WTC11 (cell line): ENCODE measurements around the gene NACC2. TPM values are rescaled to one million over a fixed set of nuclear protein-coding genes. Genes with fewer than 3 reads are reported as not detected.

ENCODE experiments used
- CREB1 ChIP-seq: sonication (generic); formaldehyde crosslinking; IDR thresholded peaks from 2 replicates; pipeline ENCODE4 v1.8.0; 2023; ENCODE audit warnings: mild to moderate bottlenecking, missing genetic modification reagents
- CREM ChIP-seq: sonication (generic); formaldehyde crosslinking; IDR thresholded peaks from 2 replicates; pipeline ENCODE4 v1.8.1; 2022; ENCODE audit warnings: mild to moderate bottlenecking, missing genetic modification reagents, moderate library complexity
- FOXK1 ChIP-seq: sonication (generic); formaldehyde crosslinking; IDR thresholded peaks from 2 replicates; pipeline ENCODE4 v1.8.0; 2022; ENCODE audit warnings: mild to moderate bottlenecking, moderate library complexity, missing genetic modification reagents
- FOXP1 ChIP-seq: sonication (generic); formaldehyde crosslinking; IDR thresholded peaks from 2 replicates; pipeline ENCODE4 v1.8.0; 2022; ENCODE audit warnings: missing genetic modification reagents, mild to moderate bottlenecking, moderate library complexity, borderline replicate concordance
- HMGA2 ChIP-seq: fragments of 250-450 bp; sonication (Bioruptor Pico); IDR thresholded peaks from 2 replicates; pipeline ENCODE4 v1.4.0; 2021; ENCODE audit warnings: mild to moderate bottlenecking, moderate library complexity
- IRF2 ChIP-seq: sonication (generic); formaldehyde crosslinking; IDR thresholded peaks from 2 replicates; pipeline ENCODE4 v1.8.0; 2022; ENCODE audit warnings: low read depth, missing genetic modification reagents, borderline replicate concordance
- JAZF1 ChIP-seq: fragments of 250-450 bp; sonication (Bioruptor Pico); IDR thresholded peaks from 2 replicates; pipeline ENCODE4 v1.9.0; 2021; ENCODE audit warnings: moderate library complexity, mild to moderate bottlenecking, inconsistent platforms
- JUN ChIP-seq: sonication (generic); formaldehyde crosslinking; IDR thresholded peaks from 2 replicates; pipeline ENCODE4 v1.8.0; 2023; ENCODE audit warnings: mild to moderate bottlenecking, missing genetic modification reagents
- MXD4 ChIP-seq: fragments of 250-450 bp; sonication (Bioruptor Pico); IDR thresholded peaks from 2 replicates; pipeline ENCODE4 v1.8.0; 2021; ENCODE audit warnings: mild to moderate bottlenecking, moderate library complexity, borderline replicate concordance
- NFATC4 ChIP-seq: fragments of 250-450 bp; sonication (Bioruptor Pico); IDR thresholded peaks from 2 replicates; pipeline ENCODE4 v1.9.0; 2021; ENCODE audit warnings: mild to moderate bottlenecking
- NFYB ChIP-seq: sonication (generic); formaldehyde crosslinking; conservative IDR thresholded peaks from 2 replicates; pipeline ENCODE4 v1.8.0; 2022; ENCODE audit warnings: low read depth, missing genetic modification reagents
- SMAD4 ChIP-seq: sonication (generic); formaldehyde crosslinking; IDR thresholded peaks from 2 replicates; pipeline ENCODE4 v1.8.0; 2022; ENCODE audit warnings: mild to moderate bottlenecking, missing genetic modification reagents
- ZNF121 ChIP-seq: sonication (generic); formaldehyde crosslinking; IDR thresholded peaks from 2 replicates; pipeline ENCODE4 v1.8.0; 2023; ENCODE audit warnings: missing genetic modification reagents
- ZNF219 ChIP-seq: sonication (generic); formaldehyde crosslinking; IDR thresholded peaks from 2 replicates; pipeline ENCODE4 v1.8.0; 2023; ENCODE audit warnings: missing genetic modification reagents, mild to moderate bottlenecking, borderline replicate concordance
- ZNF263 ChIP-seq: sonication (generic); formaldehyde crosslinking; IDR thresholded peaks from 2 replicates; pipeline ENCODE4 v1.8.1; 2022; ENCODE audit warnings: low read depth, mild to moderate bottlenecking, moderate library complexity, missing genetic modification reagents
- ZNF396 ChIP-seq: fragments of 250-450 bp; sonication (Bioruptor Pico); IDR thresholded peaks from 2 replicates; pipeline ENCODE4 v1.8.0; 2021; ENCODE audit warnings: mild to moderate bottlenecking, moderate library complexity, borderline replicate concordance
- ZNF416 ChIP-seq: fragments of 250-450 bp; sonication (Bioruptor Pico); IDR thresholded peaks from 2 replicates; pipeline ENCODE4 v1.9.0; 2021; ENCODE audit warnings: mild to moderate bottlenecking, inconsistent platforms
- total RNA-seq: library from RNA; stranded (reverse); gene quantifications from 3 replicates; pipeline ENCODE4 v1.2.3, GENCODE V29; 2021
- TF ChIP-seq, protein P1 (sequence below): sonication (generic); formaldehyde crosslinking; IDR thresholded peaks from 2 replicates; pipeline ENCODE4 v1.8.0; 2023; ENCODE audit warnings: missing genetic modification reagents, mild to moderate bottlenecking, borderline replicate concordance
- TF ChIP-seq, protein P2 (sequence below): sonication (generic); formaldehyde crosslinking; IDR thresholded peaks from 2 replicates; pipeline ENCODE4 v1.8.0; 2022; ENCODE audit warnings: mild to moderate bottlenecking, missing genetic modification reagents
- TF ChIP-seq, protein P3 (sequence below): sonication (generic); formaldehyde crosslinking; IDR thresholded peaks from 2 replicates; pipeline ENCODE4 v1.8.1; 2023; ENCODE audit warnings: mild to moderate bottlenecking, missing genetic modification reagents
- TF ChIP-seq, protein P4 (sequence below): sonication (generic); formaldehyde crosslinking; IDR thresholded peaks from 2 replicates; pipeline ENCODE4 v1.8.1; 2022; ENCODE audit warnings: mild to moderate bottlenecking, moderate library complexity, missing genetic modification reagents
- TF ChIP-seq, protein P5 (sequence below): sonication (generic); formaldehyde crosslinking; IDR thresholded peaks from 2 replicates; pipeline ENCODE4 v1.8.0; 2022; ENCODE audit warnings: mild to moderate bottlenecking, missing genetic modification reagents
- TF ChIP-seq, protein P6 (sequence below): sonication (generic); formaldehyde crosslinking; IDR thresholded peaks from 2 replicates; pipeline ENCODE4 v1.8.1; 2022; ENCODE audit warnings: low read depth, mild to moderate bottlenecking, moderate library complexity, missing genetic modification reagents, borderline replicate concordance
- TF ChIP-seq, protein P7 (sequence below): fragments of 250-450 bp; sonication (Bioruptor Pico); IDR thresholded peaks from 2 replicates; pipeline ENCODE4 v1.8.0; 2021; ENCODE audit warnings: mild to moderate bottlenecking
- TF ChIP-seq, protein P8 (sequence below): sonication (generic); formaldehyde crosslinking; IDR thresholded peaks from 2 replicates; pipeline ENCODE4 v1.8.1; 2023; ENCODE audit warnings: mild to moderate bottlenecking, moderate library complexity, missing genetic modification reagents

Gene NACC2
- total RNA-seq, 1 experiment from 2014 or later, result 17.1 TPM

DNA sequence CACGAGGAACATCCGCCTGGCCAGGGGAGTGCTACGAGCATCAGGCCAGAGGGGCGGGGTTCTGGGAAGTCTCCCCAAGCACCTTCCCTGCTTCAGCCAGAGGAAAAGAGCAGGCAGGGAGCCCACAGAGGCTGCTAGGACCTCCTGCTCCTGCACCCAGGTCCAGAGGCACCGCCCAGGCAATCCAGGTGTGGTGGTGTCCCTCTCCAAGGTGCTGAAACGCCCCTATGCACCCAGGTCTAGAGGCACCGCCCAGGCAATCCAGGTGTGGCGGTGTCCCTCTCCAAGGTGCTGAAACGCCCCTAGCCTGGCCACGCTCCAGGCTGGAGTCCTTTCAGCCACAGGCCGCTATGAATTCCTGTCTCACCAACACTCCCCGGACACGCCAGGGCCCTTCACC is 123.2 kb downstream of the NACC2 start (continued):
- TF ChIP-seq, protein P1, sequence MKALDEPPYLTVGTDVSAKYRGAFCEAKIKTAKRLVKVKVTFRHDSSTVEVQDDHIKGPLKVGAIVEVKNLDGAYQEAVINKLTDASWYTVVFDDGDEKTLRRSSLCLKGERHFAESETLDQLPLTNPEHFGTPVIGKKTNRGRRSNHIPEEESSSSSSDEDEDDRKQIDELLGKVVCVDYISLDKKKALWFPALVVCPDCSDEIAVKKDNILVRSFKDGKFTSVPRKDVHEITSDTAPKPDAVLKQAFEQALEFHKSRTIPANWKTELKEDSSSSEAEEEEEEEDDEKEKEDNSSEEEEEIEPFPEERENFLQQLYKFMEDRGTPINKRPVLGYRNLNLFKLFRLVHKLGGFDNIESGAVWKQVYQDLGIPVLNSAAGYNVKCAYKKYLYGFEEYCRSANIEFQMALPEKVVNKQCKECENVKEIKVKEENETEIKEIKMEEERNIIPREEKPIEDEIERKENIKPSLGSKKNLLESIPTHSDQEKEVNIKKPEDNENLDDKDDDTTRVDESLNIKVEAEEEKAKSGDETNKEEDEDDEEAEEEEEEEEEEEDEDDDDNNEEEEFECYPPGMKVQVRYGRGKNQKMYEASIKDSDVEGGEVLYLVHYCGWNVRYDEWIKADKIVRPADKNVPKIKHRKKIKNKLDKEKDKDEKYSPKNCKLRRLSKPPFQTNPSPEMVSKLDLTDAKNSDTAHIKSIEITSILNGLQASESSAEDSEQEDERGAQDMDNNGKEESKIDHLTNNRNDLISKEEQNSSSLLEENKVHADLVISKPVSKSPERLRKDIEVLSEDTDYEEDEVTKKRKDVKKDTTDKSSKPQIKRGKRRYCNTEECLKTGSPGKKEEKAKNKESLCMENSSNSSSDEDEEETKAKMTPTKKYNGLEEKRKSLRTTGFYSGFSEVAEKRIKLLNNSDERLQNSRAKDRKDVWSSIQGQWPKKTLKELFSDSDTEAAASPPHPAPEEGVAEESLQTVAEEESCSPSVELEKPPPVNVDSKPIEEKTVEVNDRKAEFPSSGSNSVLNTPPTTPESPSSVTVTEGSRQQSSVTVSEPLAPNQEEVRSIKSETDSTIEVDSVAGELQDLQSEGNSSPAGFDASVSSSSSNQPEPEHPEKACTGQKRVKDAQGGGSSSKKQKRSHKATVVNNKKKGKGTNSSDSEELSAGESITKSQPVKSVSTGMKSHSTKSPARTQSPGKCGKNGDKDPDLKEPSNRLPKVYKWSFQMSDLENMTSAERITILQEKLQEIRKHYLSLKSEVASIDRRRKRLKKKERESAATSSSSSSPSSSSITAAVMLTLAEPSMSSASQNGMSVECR (CRISPR knock-in tag), result peak; percentile 100
- TF ChIP-seq CREB1 (CRISPR knock-in tag) (peak; percentile 99), ZNF396 (peak; percentile 91; the same call in 1 of the 2 replicates), ZNF121 (CRISPR knock-in tag) (peak; percentile 77), NFYB (CRISPR knock-in tag) (peak; percentile 68), ZNF263 (CRISPR knock-in tag) (peak; percentile 85), FOXP1 (peak; percentile 100), IRF2 (peak; percentile 96; the same call in 1 of the 2 replicates), ZNF219 (CRISPR knock-in tag) (peak; percentile 99), ZNF416 (CRISPR knock-in tag) (no peak), JUN (peak; percentile 99), NFATC4 (CRISPR knock-in tag) (no peak), JAZF1 (CRISPR knock-in tag) (no peak), SMAD4 (CRISPR knock-in tag) (peak; percentile 99), CREM (CRISPR knock-in tag) (peak; percentile 94), HMGA2 (CRISPR knock-in tag) (no peak), FOXK1 (CRISPR knock-in tag) (peak; percentile 99), MXD4 (CRISPR knock-in tag) (0 out of 2 replicates have a peak, but pooled peaks have one; percentile 46)
- TF ChIP-seq, protein P2, sequence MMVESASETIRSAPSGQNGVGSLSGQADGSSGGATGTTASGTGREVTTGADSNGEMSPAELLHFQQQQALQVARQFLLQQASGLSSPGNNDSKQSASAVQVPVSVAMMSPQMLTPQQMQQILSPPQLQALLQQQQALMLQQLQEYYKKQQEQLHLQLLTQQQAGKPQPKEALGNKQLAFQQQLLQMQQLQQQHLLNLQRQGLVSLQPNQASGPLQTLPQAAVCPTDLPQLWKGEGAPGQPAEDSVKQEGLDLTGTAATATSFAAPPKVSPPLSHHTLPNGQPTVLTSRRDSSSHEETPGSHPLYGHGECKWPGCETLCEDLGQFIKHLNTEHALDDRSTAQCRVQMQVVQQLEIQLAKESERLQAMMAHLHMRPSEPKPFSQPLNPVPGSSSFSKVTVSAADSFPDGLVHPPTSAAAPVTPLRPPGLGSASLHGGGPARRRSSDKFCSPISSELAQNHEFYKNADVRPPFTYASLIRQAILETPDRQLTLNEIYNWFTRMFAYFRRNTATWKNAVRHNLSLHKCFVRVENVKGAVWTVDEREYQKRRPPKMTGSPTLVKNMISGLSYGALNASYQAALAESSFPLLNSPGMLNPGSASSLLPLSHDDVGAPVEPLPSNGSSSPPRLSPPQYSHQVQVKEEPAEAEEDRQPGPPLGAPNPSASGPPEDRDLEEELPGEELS (CRISPR knock-in tag), result peak; percentile 100
- TF ChIP-seq, protein P3, sequence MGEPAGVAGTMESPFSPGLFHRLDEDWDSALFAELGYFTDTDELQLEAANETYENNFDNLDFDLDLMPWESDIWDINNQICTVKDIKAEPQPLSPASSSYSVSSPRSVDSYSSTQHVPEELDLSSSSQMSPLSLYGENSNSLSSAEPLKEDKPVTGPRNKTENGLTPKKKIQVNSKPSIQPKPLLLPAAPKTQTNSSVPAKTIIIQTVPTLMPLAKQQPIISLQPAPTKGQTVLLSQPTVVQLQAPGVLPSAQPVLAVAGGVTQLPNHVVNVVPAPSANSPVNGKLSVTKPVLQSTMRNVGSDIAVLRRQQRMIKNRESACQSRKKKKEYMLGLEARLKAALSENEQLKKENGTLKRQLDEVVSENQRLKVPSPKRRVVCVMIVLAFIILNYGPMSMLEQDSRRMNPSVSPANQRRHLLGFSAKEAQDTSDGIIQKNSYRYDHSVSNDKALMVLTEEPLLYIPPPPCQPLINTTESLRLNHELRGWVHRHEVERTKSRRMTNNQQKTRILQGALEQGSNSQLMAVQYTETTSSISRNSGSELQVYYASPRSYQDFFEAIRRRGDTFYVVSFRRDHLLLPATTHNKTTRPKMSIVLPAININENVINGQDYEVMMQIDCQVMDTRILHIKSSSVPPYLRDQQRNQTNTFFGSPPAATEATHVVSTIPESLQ, result peak; percentile 93; the same call in 1 of the 2 replicates
- TF ChIP-seq, protein P4, sequence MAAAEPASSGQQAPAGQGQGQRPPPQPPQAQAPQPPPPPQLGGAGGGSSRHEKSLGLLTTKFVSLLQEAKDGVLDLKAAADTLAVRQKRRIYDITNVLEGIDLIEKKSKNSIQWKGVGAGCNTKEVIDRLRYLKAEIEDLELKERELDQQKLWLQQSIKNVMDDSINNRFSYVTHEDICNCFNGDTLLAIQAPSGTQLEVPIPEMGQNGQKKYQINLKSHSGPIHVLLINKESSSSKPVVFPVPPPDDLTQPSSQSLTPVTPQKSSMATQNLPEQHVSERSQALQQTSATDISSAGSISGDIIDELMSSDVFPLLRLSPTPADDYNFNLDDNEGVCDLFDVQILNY (CRISPR knock-in tag), result peak; percentile 97
- TF ChIP-seq, protein P5, sequence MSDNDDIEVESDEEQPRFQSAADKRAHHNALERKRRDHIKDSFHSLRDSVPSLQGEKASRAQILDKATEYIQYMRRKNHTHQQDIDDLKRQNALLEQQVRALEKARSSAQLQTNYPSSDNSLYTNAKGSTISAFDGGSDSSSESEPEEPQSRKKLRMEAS (CRISPR knock-in tag), result peak; percentile 98
- TF ChIP-seq, protein P6, sequence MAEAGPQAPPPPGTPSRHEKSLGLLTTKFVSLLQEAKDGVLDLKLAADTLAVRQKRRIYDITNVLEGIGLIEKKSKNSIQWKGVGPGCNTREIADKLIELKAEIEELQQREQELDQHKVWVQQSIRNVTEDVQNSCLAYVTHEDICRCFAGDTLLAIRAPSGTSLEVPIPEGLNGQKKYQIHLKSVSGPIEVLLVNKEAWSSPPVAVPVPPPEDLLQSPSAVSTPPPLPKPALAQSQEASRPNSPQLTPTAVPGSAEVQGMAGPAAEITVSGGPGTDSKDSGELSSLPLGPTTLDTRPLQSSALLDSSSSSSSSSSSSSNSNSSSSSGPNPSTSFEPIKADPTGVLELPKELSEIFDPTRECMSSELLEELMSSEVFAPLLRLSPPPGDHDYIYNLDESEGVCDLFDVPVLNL (CRISPR knock-in tag), result peak; percentile 92
- TF ChIP-seq, protein P7, sequence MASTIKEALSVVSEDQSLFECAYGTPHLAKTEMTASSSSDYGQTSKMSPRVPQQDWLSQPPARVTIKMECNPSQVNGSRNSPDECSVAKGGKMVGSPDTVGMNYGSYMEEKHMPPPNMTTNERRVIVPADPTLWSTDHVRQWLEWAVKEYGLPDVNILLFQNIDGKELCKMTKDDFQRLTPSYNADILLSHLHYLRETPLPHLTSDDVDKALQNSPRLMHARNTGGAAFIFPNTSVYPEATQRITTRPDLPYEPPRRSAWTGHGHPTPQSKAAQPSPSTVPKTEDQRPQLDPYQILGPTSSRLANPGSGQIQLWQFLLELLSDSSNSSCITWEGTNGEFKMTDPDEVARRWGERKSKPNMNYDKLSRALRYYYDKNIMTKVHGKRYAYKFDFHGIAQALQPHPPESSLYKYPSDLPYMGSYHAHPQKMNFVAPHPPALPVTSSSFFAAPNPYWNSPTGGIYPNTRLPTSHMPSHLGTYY (CRISPR knock-in tag), result peak; percentile 79; the same call in 1 of the 2 replicates
- TF ChIP-seq, protein P8, sequence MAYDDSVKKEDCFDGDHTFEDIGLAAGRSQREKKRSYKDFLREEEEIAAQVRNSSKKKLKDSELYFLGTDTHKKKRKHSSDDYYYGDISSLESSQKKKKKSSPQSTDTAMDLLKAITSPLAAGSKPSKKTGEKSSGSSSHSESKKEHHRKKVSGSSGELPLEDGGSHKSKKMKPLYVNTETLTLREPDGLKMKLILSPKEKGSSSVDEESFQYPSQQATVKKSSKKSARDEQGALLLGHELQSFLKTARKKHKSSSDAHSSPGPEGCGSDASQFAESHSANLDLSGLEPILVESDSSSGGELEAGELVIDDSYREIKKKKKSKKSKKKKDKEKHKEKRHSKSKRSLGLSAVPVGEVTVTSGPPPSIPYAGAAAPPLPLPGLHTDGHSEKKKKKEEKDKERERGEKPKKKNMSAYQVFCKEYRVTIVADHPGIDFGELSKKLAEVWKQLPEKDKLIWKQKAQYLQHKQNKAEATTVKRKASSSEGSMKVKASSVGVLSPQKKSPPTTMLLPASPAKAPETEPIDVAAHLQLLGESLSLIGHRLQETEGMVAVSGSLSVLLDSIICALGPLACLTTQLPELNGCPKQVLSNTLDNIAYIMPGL, result no peak; the same call in 1 of the 2 replicates
